ENCODE data around the gene SLC5A10.
"Not testable (repeated sequence)": the region's sequence is repeated elsewhere in the genome, so short reads cannot be mapped to it uniquely, and the experiment has no call there.

GRCh38 chr17:19062718-19063325, 110.9 kb downstream of the SLC5A10 start:
- TF ChIP-seq CTCF (IDR thresholded peaks at IDR 0.05; ENCODE audit: low read length); EZH2 (IDR thresholded peaks at IDR 0.05; ENCODE audit: borderline replicate concordance, low read length): not testable (repeated sequence)
